ENCODE measurements around the gene WFDC8. TPM values are rescaled to one million over a fixed set of nuclear protein-coding genes. Genes with fewer than 3 reads are reported as not detected.

The WFDC8 gene
- total and polyA plus RNA-seq, 4 donors: not detected

- Histone ChIP-seq H3K27ac (ENCODE audit: low read depth in 1 of 2, low read length in 2 of 2) (no peak overlapping the region), H3K9me3 (ENCODE audit: control insufficient read depth in 4 of 4, low read length in 3 of 4) (no peaks in the 10 kb centered on the region), H3K27me3 (ENCODE audit: control insufficient read depth in 4 of 4, insufficient read depth in 4 of 4, low read length in 3 of 4) (no peaks in the 10 kb centered on the region), H3K4me1 (ENCODE audit: control insufficient read depth in 4 of 4, insufficient read depth in 4 of 4, low read length in 3 of 4) (peaks cover 0 to 4% (median 2%) of the 10 kb centered on the region in 4 donors), H3K9ac (ENCODE audit: low read depth in 1 of 2, low read length in 2 of 2) (no peak overlapping the region), H3K36me3 (ENCODE audit: control insufficient read depth in 4 of 4, insufficient read depth in 3 of 4, low read depth in 1 of 4, low read length in 3 of 4) (no peaks in the 10 kb centered on the region), H3K4me3 (ENCODE audit: low read depth in 1 of 3, low read length in 3 of 3) (no peak overlapping the region)
- no peak for TF ChIP-seq ATF3 (IDR thresholded peaks at IDR 0.05)
- no peak for TF ChIP-seq EGR1 (IDR thresholded peaks at IDR 0.05; ENCODE audit: low read depth in 2 of 2)
- TF ChIP-seq HNF4A (conservative IDR thresholded peaks at IDR 0.05): no peak
- no peak for TF ChIP-seq CTCF (IDR thresholded peaks at IDR 0.05; ENCODE audit: low read depth, low read length, missing input control)
- no peak for TF ChIP-seq TAF1 (conservative IDR thresholded peaks at IDR 0.05)
- TF ChIP-seq YY1 (IDR thresholded peaks at IDR 0.05): no peak
- TF ChIP-seq REST (IDR thresholded peaks at IDR 0.05): no peak
- no peak for TF ChIP-seq FOXA2 (IDR thresholded peaks at IDR 0.05)
- TF ChIP-seq GABPA (IDR thresholded peaks at IDR 0.05 in 1 of 2, conservative IDR thresholded peaks at IDR 0.05 in 1 of 2): no peak
- TF ChIP-seq MAX (IDR thresholded peaks at IDR 0.05): no peak
- TF ChIP-seq NR2F2 (IDR thresholded peaks at IDR 0.05): no peak
- TF ChIP-seq RAD21 (IDR thresholded peaks at IDR 0.05): no peak
- TF ChIP-seq ZBTB33 (IDR thresholded peaks at IDR 0.05): no peak
- TF ChIP-seq JUND (IDR thresholded peaks at IDR 0.05): no peak
- TF ChIP-seq FOXA1 (IDR thresholded peaks at IDR 0.05): no peak
- no peak for TF ChIP-seq RXRA (IDR thresholded peaks at IDR 0.05)
- WGBS: 63% methylated on average over 2 of the region's 2 CpGs
- DNase-seq (ENCODE audit: low spot score): no peak
These were observed 47.5 kb upstream of the WFDC8 start for GRCh38 chr20:45626540-45626939.

GRCh38 chr20:45621593-45621992, 42.5 kb upstream of the WFDC8 start:
- peaks cover 0 to 5% (median 2%) of the 10 kb centered on the region in 4 donors for H3K4me1 ChIP-seq (ENCODE audit: control insufficient read depth in 4 of 4, insufficient read depth in 4 of 4, low read length in 3 of 4)
- no peaks in the 10 kb centered on the region for H3K36me3 ChIP-seq (ENCODE audit: control insufficient read depth in 4 of 4, insufficient read depth in 3 of 4, low read depth in 1 of 4, low read length in 3 of 4)
- no peak overlapping the region for H3K27ac ChIP-seq (ENCODE audit: low read depth in 1 of 2, low read length in 2 of 2)
- no peak overlapping the region for H3K4me3 ChIP-seq (ENCODE audit: low read depth in 1 of 3, low read length in 3 of 3)
- DNase-seq (ENCODE audit: low spot score): no peak
- no peaks in the 10 kb centered on the region for H3K9me3 ChIP-seq (ENCODE audit: control insufficient read depth in 4 of 4, low read length in 3 of 4)
- 71% methylated on average over 2 of the region's 2 CpGs for WGBS
- no peaks in the 10 kb centered on the region for H3K27me3 ChIP-seq (ENCODE audit: control insufficient read depth in 4 of 4, insufficient read depth in 4 of 4, low read length in 3 of 4)
- peak; percentile 41 to 52 for TF ChIP-seq HNF4A (conservative IDR thresholded peaks at IDR 0.05)
- TF ChIP-seq MAX (IDR thresholded peaks at IDR 0.05): no peak
- TF ChIP-seq HNF4G (IDR thresholded peaks at IDR 0.05): peak; percentile 10
- no peak overlapping the region for H3K9ac ChIP-seq (ENCODE audit: low read depth in 1 of 2, low read length in 2 of 2)

Data from liver (tissue), 9 donors.